Left ventricle myocardium inferior (tissue), 1 donor: Measurements from ENCODE around the gene ARHGEF7. TPM values are rescaled to one million over a fixed set of nuclear protein-coding genes. Genes with fewer than 3 reads are reported as not detected.

ENCODE experiments used
- DNase-seq: peaks from one replicate; pipeline ENCODE4 v3.0.0-alpha.2; 2020
- H3K27ac ChIP-seq: fragments of 200-600 bp; replicated peaks from 2 replicates; pipeline ENCODE4 v1.8.0; 2021
- H3K27me3 ChIP-seq: fragments of 200-600 bp; 2 replicates; pipeline ENCODE4 v1.8.0; 2021; ENCODE audit warnings: low read depth
- H3K36me3 ChIP-seq: fragments of 200-600 bp; 2 replicates; pipeline ENCODE4 v1.8.0; 2021
- H3K4me1 ChIP-seq: fragments of 200-600 bp; 2 replicates; pipeline ENCODE4 v1.8.0; 2021
- H3K4me3 ChIP-seq: fragments of 200-600 bp; 2 replicates; pipeline ENCODE4 v1.8.0; 2021; ENCODE audit warnings: mild to moderate bottlenecking, moderate library complexity
- H3K9me3 ChIP-seq: fragments of 200-600 bp; replicated peaks from 2 replicates; pipeline ENCODE4 v1.8.0; 2021
- intact Hi-C: fragments of 100-400 bp; cut with micrococcal nuclease; formaldehyde crosslinking; loops from one replicate; pipeline ENCODE4 v1.11.0; 2022
- total RNA-seq: library from RNA; stranded (reverse); fragmentation: NEBNext Ultra II Directional; extraction: Animal tissue kit (Norgen Biotek cat#: 25700); gene quantifications from one replicate; pipeline ENCODE4 v1.2.1, GENCODE V29; 2021
- TF ChIP-seq, protein P1 (sequence below): fragments of 200-600 bp; IDR thresholded peaks from 2 replicates; pipeline ENCODE4 v1.8.0; 2021; ENCODE audit warnings: antibody characterized with exemption, mild to moderate bottlenecking, borderline replicate concordance
- donor health status: DM: no; HTN: yes; CAD: no; lungs with severe emphysema.

The ARHGEF7 gene
- total RNA-seq, 1 donor from 2014 or later = 35.9 TPM

DNA sequence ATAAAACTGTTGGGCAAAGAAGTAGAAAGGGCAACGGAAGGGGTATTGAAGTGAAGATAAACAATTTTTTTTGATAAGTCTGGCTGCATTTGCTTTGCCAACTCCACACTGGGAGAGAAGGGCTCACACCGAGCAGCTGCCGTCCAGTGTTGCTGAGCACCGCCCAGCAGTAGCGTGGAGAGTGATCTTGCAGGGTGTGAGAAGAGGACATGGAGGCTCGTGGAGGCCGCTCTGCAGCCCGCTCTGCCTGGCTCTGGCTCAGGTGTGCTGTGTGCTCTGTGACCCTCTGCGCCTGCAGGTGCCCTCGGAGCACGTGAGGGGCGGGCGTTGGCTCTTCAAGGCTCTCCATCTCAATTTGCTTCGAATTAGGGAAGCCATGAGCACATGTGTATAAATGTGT, 169.5 kb downstream of the ARHGEF7 start:
- TF ChIP-seq, protein P1, sequence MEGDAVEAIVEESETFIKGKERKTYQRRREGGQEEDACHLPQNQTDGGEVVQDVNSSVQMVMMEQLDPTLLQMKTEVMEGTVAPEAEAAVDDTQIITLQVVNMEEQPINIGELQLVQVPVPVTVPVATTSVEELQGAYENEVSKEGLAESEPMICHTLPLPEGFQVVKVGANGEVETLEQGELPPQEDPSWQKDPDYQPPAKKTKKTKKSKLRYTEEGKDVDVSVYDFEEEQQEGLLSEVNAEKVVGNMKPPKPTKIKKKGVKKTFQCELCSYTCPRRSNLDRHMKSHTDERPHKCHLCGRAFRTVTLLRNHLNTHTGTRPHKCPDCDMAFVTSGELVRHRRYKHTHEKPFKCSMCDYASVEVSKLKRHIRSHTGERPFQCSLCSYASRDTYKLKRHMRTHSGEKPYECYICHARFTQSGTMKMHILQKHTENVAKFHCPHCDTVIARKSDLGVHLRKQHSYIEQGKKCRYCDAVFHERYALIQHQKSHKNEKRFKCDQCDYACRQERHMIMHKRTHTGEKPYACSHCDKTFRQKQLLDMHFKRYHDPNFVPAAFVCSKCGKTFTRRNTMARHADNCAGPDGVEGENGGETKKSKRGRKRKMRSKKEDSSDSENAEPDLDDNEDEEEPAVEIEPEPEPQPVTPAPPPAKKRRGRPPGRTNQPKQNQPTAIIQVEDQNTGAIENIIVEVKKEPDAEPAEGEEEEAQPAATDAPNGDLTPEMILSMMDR = no peak
- intact Hi-C loops = no loop called here

DNA sequence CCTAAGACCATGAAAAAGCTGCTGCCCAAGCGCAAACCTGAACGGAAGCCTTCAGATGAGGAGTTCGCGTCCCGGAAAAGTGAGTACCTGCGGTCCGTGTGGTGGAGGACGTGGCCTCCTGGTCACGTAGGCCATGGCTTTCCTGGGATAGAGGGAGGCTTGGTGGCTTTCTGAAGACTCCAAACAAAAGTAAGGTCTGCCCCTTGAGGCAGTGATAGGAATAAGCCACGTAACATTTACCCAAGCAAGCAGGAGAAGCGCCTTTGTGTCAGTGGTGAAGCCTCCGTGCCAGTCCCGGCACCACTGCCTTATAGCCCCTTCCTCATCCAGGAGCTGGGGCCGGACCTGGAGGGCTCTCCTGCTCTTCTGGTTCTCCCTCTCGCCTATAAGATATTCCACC, 171.1 kb downstream of the ARHGEF7 start:
- Histone ChIP-seq H3K36me3 (peaks cover 81% of the 10 kb centered on the region), H3K27me3 (no peaks in the 10 kb centered on the region), H3K27ac (no peak overlapping the region), H3K4me1 (peaks cover 34% of the 10 kb centered on the region), H3K4me3 (no peak overlapping the region), H3K9me3 (no peaks in the 10 kb centered on the region)
- TF ChIP-seq, protein P1 = no peak
- DNase-seq = no peak
- intact Hi-C loops = no loop called here

More for the DNA sequence above, 169.5 kb downstream of the ARHGEF7 start:
- H3K9me3 ChIP-seq = no peaks in the 10 kb centered on the region
- H3K4me1 ChIP-seq = peaks cover 50% of the 10 kb centered on the region
- no peak overlapping the region for H3K4me3 ChIP-seq
- no peak overlapping the region for H3K27ac ChIP-seq
- no peaks in the 10 kb centered on the region for H3K27me3 ChIP-seq
- H3K36me3 ChIP-seq = peaks cover 79% of the 10 kb centered on the region
- no peak for DNase-seq

DNA sequence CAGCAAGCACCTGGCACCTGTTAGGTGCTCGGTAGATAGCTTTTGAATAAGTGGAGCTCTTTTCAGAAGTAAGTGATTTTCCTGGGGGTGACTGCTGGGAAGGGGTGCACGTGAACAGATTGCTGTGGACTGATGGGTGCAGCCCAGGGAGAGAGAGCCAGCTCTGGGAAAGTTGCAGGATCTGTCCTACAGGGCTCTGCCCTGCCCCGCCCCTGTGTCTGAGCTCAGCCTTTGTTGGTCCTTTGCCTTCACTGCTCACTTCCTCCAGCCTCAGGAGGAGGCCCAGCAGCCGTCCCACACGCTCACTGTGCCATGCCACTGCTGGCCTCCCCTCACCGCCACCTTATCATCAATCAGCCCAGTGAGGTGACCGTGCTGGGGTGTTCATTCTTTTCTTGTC, 171.6 kb downstream of the ARHGEF7 start:
- Histone ChIP-seq H3K4me3 (no peak overlapping the region), H3K27me3 (no peaks in the 10 kb centered on the region), H3K27ac (no peak overlapping the region), H3K9me3 (no peaks in the 10 kb centered on the region), H3K36me3 (peaks cover 86% of the 10 kb centered on the region), H3K4me1 (peaks cover 29% of the 10 kb centered on the region)
- TF ChIP-seq, protein P1 = no peak
- DNase-seq = no peak
- intact Hi-C loops = no loop called here

DNA sequence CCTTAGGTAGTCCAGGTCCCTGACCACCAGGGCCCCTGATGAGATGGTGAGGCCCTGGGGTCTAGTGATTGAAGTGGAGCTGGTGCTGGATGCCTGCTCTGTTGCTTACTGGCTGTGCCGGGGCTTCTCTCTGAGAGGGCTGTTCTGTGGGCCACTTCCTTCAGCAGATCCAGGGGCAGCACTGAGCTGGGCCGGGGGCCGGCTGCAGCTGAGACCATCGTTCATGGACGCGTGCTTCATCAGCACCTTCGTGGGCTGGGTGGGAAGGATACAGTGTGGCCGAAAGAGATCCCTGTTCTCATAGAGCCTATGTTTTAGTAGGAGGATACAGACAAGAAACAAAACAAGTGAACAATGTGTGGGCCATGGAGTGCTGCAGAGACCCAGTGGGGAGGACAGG, 172.1 kb downstream of the ARHGEF7 start:
- intact Hi-C loops = no loop called here
- Histone ChIP-seq H3K4me3 (no peak overlapping the region), H3K36me3 (peaks cover 91% of the 10 kb centered on the region), H3K9me3 (no peaks in the 10 kb centered on the region), H3K27me3 (no peaks in the 10 kb centered on the region), H3K4me1 (peaks cover 24% of the 10 kb centered on the region), H3K27ac (no peak overlapping the region)
- no peak for DNase-seq
- TF ChIP-seq, protein P1 = no peak

DNA sequence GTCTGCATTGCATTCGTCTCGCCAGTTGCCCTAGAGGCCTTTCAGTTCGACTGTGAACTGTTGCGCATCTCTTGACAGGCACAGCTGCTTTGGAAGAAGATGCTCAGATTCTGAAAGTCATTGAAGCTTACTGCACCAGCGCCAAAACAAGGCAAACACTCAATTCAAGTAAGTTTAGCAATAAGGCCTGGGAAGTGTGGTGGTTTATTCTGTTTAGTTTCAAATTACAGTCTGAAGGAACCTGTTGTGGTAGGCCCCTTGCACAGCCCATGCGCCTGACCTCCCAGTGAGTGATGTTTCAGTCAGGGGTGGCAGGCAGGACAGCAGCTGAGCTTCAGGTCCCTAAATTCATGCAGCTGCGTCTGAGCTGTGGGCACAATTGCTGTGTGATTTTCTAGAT, 173.2 kb downstream of the ARHGEF7 start:
- Histone ChIP-seq H3K27ac (no peak overlapping the region), H3K4me1 (peaks cover 13% of the 10 kb centered on the region), H3K36me3 (peaks cover 97% of the 10 kb centered on the region), H3K4me3 (no peak overlapping the region), H3K9me3 (no peaks in the 10 kb centered on the region), H3K27me3 (no peaks in the 10 kb centered on the region)
- TF ChIP-seq, protein P1 = no peak
- intact Hi-C loops = no loop called here
- DNase-seq = no peak

DNA sequence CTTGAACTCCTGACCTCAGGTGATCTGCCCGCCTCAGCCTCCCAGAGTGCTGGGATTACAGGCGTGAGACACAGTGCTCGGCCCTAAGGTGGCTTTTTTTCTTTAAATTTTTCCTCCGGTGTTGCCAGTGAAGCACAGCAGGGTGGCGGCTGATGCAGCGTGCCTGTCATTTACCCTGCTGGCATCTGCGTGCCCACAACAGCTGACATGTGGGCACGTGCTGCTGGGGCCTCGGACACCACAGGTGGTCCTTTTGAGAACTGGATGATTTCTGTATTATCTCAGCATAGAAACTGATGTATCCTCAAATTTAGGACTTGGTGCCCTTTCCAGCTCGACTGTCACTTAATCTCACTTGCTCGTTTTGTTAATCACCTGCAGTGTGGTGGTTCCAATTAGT, 174.1 kb downstream of the ARHGEF7 start:
- no peak for DNase-seq
- TF ChIP-seq, protein P1 = no peak
- Histone ChIP-seq H3K9me3 (no peaks in the 10 kb centered on the region), H3K36me3 (peaks cover 97% of the 10 kb centered on the region), H3K4me1 (peaks cover 4% of the 10 kb centered on the region), H3K4me3 (no peak overlapping the region), H3K27ac (no peak overlapping the region), H3K27me3 (no peaks in the 10 kb centered on the region)
- intact Hi-C loops = no loop called here
